IPS DF 4.7 (cell line): ENCODE measurements around the gene KIF6.
"Not testable (repeated sequence)": the region's sequence is repeated elsewhere in the genome, so short reads cannot be mapped to it uniquely, and the experiment has no call there.

Experiments used
- DNase-seq: peaks from one replicate; pipeline ENCODE4 v3.0.0-alpha.2; 2013; ENCODE audit warnings: low spot score; ENCODE audit errors: extremely low read depth

Gene KIF6

GRCh38 chr6:39724787-39725631 is at the start of gene KIF6:
Gene KIF6 (minus strand): TSS chr6:39725408. CDS start chr6:39725310, 98 bp downstream.
- peak; percentile 68 for DNase-seq

- DNase-seq, result no peak
Measured at GRCh38 chr6:39773782-39774181, 48.6 kb upstream of the KIF6 start.

DNA sequence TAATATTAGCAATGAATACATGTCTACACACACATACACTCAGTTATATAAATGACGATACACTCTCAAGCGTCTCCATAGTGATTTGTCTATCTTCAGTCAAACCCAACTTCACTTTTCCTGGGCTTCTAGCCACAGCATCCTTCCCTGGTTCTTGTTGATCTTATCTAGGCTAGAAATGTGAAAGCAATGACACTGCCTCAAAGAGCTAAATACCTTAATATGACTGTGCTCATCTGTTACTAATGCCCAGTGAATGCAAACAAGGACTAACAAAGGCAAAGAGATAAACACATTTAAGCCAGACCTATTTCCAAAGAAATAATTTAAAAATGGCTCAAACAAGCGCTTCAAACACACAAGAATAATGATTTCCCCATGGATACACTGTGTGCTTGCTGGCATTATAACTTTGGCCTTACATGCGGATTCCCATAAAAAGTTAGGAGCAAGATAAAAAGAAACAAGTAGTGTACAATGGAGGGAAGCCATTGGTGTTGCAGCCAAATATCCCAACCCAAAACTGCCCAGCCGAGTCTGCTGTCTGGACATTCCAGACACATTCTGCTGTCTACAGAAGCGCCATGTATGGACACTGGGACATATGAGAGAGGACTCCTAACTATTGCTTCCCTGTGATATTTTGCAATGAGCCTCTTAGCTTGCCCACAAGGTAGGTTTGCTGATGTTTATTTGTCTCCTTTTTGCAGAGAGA is 47.5 kb upstream of the KIF6 start:
- no peak for DNase-seq

GRCh38 chr6:39770446-39770845 is 45.2 kb upstream of the KIF6 start:
- DNase-seq, result no peak

DNA sequence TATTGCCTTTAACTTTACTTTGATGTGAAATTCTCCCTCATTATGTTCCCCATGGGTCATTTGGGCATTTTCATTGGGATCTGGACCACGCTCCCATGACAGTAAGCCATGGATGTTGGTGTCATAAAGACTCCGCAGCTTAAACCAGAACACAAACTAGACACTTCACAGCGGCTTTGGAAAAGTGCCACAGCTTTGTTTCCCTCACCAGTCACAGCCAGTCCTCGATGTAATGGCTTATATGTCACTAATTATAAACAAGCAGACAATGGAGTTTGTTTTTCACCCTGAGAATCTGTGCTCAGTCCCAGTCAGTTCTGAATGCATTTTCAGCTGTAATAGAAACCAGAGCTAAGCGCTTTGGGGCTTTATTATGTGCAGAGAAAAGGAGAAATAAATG is 43.8 kb upstream of the KIF6 start:
- no peak for DNase-seq

DNA sequence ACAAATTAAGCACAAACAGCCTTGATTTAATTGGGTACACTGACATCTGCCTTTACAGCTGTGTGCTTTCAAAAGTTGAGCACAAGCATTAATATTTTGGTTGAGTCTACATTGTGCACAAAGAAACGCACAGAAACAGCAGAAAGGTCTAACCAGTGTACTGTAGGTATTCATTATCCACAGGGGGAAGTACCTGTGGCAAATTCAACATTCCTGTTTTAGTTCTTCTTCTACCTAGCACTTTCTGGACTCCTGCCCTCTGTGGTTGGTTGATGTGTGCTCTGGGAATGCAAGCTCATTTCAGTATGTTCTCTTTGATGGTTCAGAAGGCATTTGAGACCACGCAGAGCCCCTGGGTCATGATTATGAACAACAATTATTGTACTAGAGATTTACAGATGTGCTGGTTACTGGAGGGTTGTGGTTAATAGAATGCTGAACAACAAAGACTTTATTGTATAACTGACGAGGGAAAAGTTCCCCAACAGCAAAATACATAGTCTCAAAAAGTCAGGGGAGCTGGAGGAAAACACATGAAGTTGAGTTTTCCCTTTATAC is 40.4 kb upstream of the KIF6 start:
- no peak for DNase-seq

- no peak for DNase-seq
Measured at GRCh38 chr6:39760226-39760952, 35.2 kb upstream of the KIF6 start.

DNA sequence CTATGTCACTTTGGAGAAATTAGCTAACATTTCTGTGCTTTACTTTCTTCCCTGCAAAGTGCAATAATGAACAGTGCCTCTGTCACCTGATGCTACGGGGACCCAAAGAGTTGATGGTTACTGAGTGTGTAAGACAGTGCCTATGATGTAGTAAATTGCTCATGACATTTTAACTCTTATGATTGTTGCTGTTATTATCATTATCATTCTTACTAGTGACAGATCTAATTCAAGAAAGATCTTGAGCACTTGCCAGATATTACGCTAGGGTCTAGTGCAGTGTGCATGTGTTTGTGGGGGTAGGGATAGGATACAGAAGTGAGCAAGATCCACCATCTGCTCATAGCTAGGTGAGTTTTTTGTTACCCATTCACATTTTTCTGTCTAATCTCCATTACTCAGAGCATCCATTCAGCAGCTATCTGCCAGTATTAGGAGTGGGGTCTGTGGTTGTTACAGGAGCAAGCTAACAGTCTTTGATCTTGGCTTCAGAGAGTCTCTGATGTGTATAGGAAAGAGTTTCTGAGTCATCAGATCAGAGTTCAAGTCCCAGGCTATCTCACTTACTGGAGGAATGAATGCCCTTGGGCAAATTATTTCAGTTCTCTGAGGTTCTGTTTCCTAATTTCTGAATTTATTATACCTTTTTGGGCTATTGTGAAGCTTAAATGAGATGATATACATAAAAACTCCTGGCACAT is 33.8 kb upstream of the KIF6 start:
- DNase-seq, result no peak

- DNase-seq, result no peak
Measured at GRCh38 chr6:39756582-39756981, 31.4 kb upstream of the KIF6 start.

DNA sequence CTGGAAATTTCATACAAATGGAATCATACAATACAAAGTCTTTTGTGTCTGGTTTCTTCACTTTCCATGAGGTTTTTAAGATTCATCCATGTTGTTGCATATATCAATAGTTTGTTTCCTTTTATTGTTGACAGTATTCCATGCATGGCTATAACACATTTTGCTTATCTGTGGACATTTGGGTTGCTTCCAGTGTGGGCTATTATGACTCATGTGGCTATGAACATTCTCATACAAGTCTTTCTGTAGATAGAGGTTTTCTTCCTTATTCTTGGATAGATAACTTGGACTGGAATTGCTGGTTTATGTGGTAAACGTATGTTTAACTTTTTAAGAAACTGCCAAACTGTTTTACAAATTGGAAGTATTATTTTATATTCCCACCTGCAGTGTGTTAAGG is 30.0 kb upstream of the KIF6 start:
- DNase-seq, result no peak

DNA sequence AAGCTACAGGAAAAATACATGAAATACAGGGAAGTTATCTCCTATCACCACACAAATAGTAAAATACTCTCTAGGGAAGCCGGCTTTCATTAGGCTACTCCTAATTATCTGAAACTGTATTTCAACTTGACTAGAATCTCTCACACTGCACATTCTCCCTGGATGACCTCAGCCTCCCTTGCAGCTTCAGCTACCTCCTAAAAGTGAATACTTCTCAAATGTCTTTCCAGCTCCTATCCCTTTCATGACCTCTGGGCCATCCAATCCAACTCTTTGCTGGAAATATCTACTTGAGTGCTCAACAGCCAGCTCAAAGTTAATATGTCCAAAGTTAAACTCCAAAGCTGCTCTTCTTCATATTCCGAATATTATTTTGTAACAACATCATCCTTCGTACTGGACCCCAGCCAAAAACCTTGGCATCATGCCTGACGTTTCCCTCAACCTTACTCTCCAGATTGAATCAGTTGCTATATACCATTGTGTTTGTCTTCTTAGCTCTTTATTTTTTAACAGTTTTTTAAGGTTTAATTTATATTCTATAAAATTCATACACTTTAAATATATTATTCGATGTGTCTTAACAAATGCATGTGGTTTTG is 29.4 kb upstream of the KIF6 start:
- DNase-seq, result no peak

DNA sequence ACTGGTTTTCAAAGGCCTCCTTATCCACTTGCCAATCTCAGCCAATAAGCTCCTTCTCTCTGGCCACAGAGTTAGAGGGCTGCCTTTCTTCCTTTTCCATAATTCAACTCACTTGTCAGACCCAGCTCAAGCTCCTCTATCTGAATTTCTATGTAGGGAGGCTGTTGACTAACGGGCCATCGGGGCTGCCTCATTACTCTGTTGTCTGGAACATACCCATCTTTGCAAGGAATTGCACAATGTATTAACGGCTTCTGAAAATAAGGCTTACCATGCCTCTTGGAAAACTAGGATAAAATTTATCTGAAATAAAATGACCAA is 28.5 kb upstream of the KIF6 start:
- no peak for DNase-seq

GRCh38 chr6:39752835-39753724 is 27.9 kb upstream of the KIF6 start:
- no peak for DNase-seq

DNA sequence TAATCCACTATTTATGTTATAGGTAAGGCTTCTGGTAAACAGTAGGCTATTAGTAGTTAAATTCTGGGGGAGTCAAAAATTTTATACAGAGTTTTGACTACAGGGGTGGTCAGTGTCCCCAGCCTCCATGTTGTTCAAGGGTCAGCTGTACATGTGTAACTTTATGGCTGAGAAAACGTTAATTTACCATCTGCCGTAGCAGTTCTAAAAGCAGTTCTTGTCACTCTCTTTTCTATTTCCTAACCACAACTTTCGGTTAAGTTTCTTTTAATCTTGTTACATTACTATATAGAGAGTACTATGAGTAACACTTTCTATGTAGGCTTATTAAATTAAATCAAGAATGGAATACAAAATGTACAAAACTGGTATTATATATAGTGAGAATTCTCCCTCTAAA is 21.6 kb upstream of the KIF6 start:
- no peak for DNase-seq

- no peak for DNase-seq
Measured at GRCh38 chr6:39733704-39734103, 8.5 kb upstream of the KIF6 start.

DNA sequence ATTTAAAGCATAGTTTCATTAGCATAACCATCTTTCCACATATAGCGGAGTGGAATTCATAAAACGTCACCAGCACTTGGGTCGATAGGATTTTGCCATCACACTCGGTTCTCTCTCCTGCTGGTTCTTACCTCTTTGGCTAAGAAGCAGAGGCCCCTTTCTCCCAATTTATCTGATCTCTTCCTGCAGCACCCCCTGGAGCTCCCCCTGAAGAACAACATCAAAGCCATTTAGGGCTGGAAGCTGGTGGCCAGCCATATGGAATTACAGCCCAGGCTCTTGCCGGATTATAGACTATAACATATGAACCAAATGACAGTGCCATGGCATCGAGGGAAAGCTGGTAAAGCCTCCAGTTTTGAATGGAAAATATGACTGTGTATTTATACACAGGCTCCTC is 6.4 kb upstream of the KIF6 start:
- no peak for DNase-seq

GRCh38 chr6:39729945-39730344 is 4.7 kb upstream of the KIF6 start:
- DNase-seq, result no peak

- DNase-seq, result no peak
Measured at GRCh38 chr6:39725632-39725997, 407 bp upstream of the KIF6 start.

DNA sequence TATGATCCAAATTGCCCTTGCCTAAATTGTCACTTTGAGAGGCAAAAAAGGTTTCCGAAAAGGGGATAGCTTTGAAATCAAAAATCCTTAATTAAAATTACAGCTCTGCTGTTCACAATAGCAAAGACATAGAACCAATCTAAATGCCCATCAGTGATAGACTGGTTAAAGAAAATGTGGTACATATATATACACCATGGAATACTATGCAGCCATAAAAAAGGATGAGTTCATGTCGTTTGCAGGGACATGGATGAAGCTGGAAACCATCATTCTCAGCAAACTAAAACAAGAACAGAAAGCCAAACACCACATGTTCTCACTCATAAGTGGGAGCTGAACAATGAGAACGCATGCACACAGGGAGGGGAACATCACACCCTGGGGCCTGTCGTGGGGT is 1.9 kb downstream of the KIF6 start:
- DNase-seq, result not testable (repeated sequence)

- no peak for DNase-seq
Measured at GRCh38 chr6:39714802-39715201, 10.4 kb downstream of the KIF6 start.
